Activated naive CD8-positive, alpha-beta T cell treated with anti-CD3 and anti-CD28 coated beads, Interleukin-2, amount 10 ng/mL, durations not matched to agents 7 days and 5 days (primary cell): ENCODE results near the gene PTPN1. TPM values are rescaled to one million over a fixed set of nuclear protein-coding genes. Genes with fewer than 3 reads are reported as not detected.
"Not testable (repeated sequence)": the region's sequence is repeated elsewhere in the genome, so short reads cannot be mapped to it uniquely, and the experiment has no call there.

Experiments used
- ATAC-seq: fragments of 150-1000 bp; cut with Tn5 transposase; one replicate; pipeline ENCODE4 v1.10.0; 2021; ENCODE audit warnings: low read depth, moderate library complexity
- POLR2A ChIA-PET: fragments of 350-600 bp; sonication (Branson Sonifier 250); formaldehyde crosslinking; loops from one replicate; lab custom pipeline; 2021; ENCODE audit warnings: antibody characterized with exemption; lab: Charles Lee
- DNase-seq: peaks from one replicate; pipeline ENCODE4 v3.0.0; 2021
- H3K27ac Mint-ChIP-seq: one replicate; pipeline ENCODE4 v1.8.0; 2022; ENCODE audit warnings: mild to moderate bottlenecking, mixed read lengths
- H3K27me3 Mint-ChIP-seq: one replicate; pipeline ENCODE4 v1.8.0; 2022; ENCODE audit warnings: mild to moderate bottlenecking, moderate library complexity, mixed read lengths
- H3K36me3 Mint-ChIP-seq: one replicate; pipeline ENCODE4 v1.8.0; 2021; ENCODE audit warnings: mild to moderate bottlenecking, mixed read lengths
- H3K4me1 Mint-ChIP-seq: one replicate; pipeline ENCODE4 v1.8.0; 2021; ENCODE audit warnings: mixed read lengths
- H3K4me3 Mint-ChIP-seq: one replicate; pipeline ENCODE4 v1.8.0; 2022; ENCODE audit warnings: mild to moderate bottlenecking, moderate library complexity, mixed read lengths
- H3K9me3 Mint-ChIP-seq: one replicate; pipeline ENCODE4 v1.8.0; 2021; ENCODE audit warnings: mixed read lengths
- total RNA-seq, 2 experiments: library from RNA; stranded (reverse); gene quantifications; one replicate each; pipeline ENCODE4 v1.2.3, GENCODE V29; 2021

Gene PTPN1
- total RNA-seq, 2 experiments from 2014 or later, result 65.9 to 67.3 TPM

- no peak for ATAC-seq
- Mint-ChIP-seq H3K27me3 (no peaks in the 10 kb centered on the region), H3K36me3 (no peaks in the 10 kb centered on the region), H3K27ac (no peak overlapping the region), H3K4me1 (peaks cover 15% of the 10 kb centered on the region), H3K4me3 (no peak overlapping the region), H3K9me3 (no peaks in the 10 kb centered on the region)
- POLR2A ChIA-PET, result no interaction called here
- DNase-seq, result no peak
These were observed 39.0 kb upstream of the PTPN1 start for GRCh38 chr20:50471231-50471630.

- Mint-ChIP-seq H3K4me3 (no peak overlapping the region), H3K27ac (no peak overlapping the region), H3K9me3 (no peaks in the 10 kb centered on the region), H3K27me3 (no peaks in the 10 kb centered on the region), H3K36me3 (no peaks in the 10 kb centered on the region), H3K4me1 (peaks cover 13% of the 10 kb centered on the region)
- POLR2A ChIA-PET, result no interaction called here
- ATAC-seq, result no peak
- DNase-seq, result no peak
These were observed 37.2 kb upstream of the PTPN1 start for GRCh38 chr20:50472693-50473664.

GRCh38 chr20:50474356-50474755 lies 35.8 kb upstream of the PTPN1 start:
- H3K4me3 Mint-ChIP-seq, POLR2A ChIA-PET, H3K27me3 Mint-ChIP-seq, H3K27ac Mint-ChIP-seq, H3K9me3 Mint-ChIP-seq, H3K36me3 Mint-ChIP-seq, DNase-seq, ATAC-seq: not testable (repeated sequence)
- peaks cover 18% of the 10 kb centered on the region for H3K4me1 Mint-ChIP-seq

GRCh38 chr20:50475681-50476292 lies 34.4 kb upstream of the PTPN1 start:
- DNase-seq (no peak), ATAC-seq (no peak)
- Mint-ChIP-seq H3K9me3 (no peaks in the 10 kb centered on the region), H3K36me3 (no peaks in the 10 kb centered on the region), H3K27me3 (no peaks in the 10 kb centered on the region), H3K4me3 (no peak overlapping the region), H3K4me1 (peaks cover 15% of the 10 kb centered on the region), H3K27ac (no peak overlapping the region)
- POLR2A ChIA-PET, result interaction anchor here (0.7 kb wide), 1 partner anchor 8 kb away, joined by 3 read pairs; no protein-coding TSS in a partner anchor

- Mint-ChIP-seq H3K27ac (no peak overlapping the region), H3K9me3 (no peaks in the 10 kb centered on the region), H3K4me3 (no peak overlapping the region), H3K4me1 (peaks cover 10% of the 10 kb centered on the region), H3K27me3 (no peaks in the 10 kb centered on the region), H3K36me3 (no peaks in the 10 kb centered on the region)
- no peak for DNase-seq
- POLR2A ChIA-PET, result interaction anchor here (1.5 kb wide), 1 partner anchor 33 kb away, joined by 4 read pairs; the partner anchor contains the start of gene PTPN1
- no peak for ATAC-seq
These were observed 32.8 kb upstream of the PTPN1 start for GRCh38 chr20:50477239-50477872.

- Mint-ChIP-seq H3K27ac (no peak overlapping the region), H3K4me1 (peaks cover 19% of the 10 kb centered on the region), H3K27me3 (no peaks in the 10 kb centered on the region), H3K36me3 (no peaks in the 10 kb centered on the region), H3K9me3 (no peaks in the 10 kb centered on the region), H3K4me3 (no peak overlapping the region)
- ATAC-seq (peak; percentile 100), DNase-seq (peak; percentile 73)
- POLR2A ChIA-PET, result interaction anchor here (0.6 to 1.5 kb wide), 4 partner anchors 32 to 93 kb away, joined by 3 to 4 read pairs (median 4); partner anchors contain the start of gene PTPN1
These were observed 31.8 kb upstream of the PTPN1 start for GRCh38 chr20:50478162-50478990.

GRCh38 chr20:50481741-50482140 lies 28.4 kb upstream of the PTPN1 start:
- no peak for ATAC-seq
- peaks cover 2% of the 10 kb centered on the region for H3K36me3 Mint-ChIP-seq
- POLR2A ChIA-PET, result interaction anchor here (1.4 kb wide), 1 partner anchor 29 kb away, joined by 3 read pairs; the partner anchor contains the start of gene PTPN1
- peaks cover 2% of the 10 kb centered on the region for H3K9me3 Mint-ChIP-seq
- H3K4me1 Mint-ChIP-seq, result peaks cover 28% of the 10 kb centered on the region
- no peak overlapping the region for H3K27ac Mint-ChIP-seq
- no peaks in the 10 kb centered on the region for H3K27me3 Mint-ChIP-seq
- no peak overlapping the region for H3K4me3 Mint-ChIP-seq
- no peak for DNase-seq

- H3K36me3 Mint-ChIP-seq, result peaks cover 2% of the 10 kb centered on the region
- H3K27me3 Mint-ChIP-seq, result no peaks in the 10 kb centered on the region
- ATAC-seq (no peak), DNase-seq (no peak)
- H3K4me3 Mint-ChIP-seq, result peak overlapping the region; percentile 95
- H3K4me1 Mint-ChIP-seq, result peaks cover 30% of the 10 kb centered on the region
- H3K9me3 Mint-ChIP-seq, result peaks cover 2% of the 10 kb centered on the region
- peak overlapping the region; percentile 95 for H3K27ac Mint-ChIP-seq
- POLR2A ChIA-PET, result interaction anchor here (1.1 to 1.4 kb wide), 2 partner anchors 28 to 94 kb away, joined by 3 to 4 read pairs; partner anchors contain the start of gene PTPN1
These were observed 27.7 kb upstream of the PTPN1 start for GRCh38 chr20:50482396-50482981.

- ATAC-seq (no peak), DNase-seq (no peak)
- H3K4me1 Mint-ChIP-seq, result peaks cover 32% of the 10 kb centered on the region
- H3K36me3 Mint-ChIP-seq, result peaks cover 2% of the 10 kb centered on the region
- peaks cover 2% of the 10 kb centered on the region for H3K9me3 Mint-ChIP-seq
- H3K27ac Mint-ChIP-seq, result peak overlapping the region; percentile 95
- no peaks in the 10 kb centered on the region for H3K27me3 Mint-ChIP-seq
- POLR2A ChIA-PET, result interaction anchor here (0.6 to 1.5 kb wide), 6 partner anchors 26 to 102 kb away, joined by 3 to 21 read pairs (median 4); partner anchors contain the start of gene PTPN1
- peak overlapping the region; percentile 95 for H3K4me3 Mint-ChIP-seq
These were observed 25.8 kb upstream of the PTPN1 start for GRCh38 chr20:50484271-50484976.

GRCh38 chr20:50487397-50487796 lies 22.8 kb upstream of the PTPN1 start:
- peaks cover 32% of the 10 kb centered on the region for H3K4me1 Mint-ChIP-seq
- no peak overlapping the region for H3K4me3 Mint-ChIP-seq
- POLR2A ChIA-PET, result interaction anchor here (0.6 to 2.5 kb wide), 5 partner anchors 21 to 372 kb away, joined by 3 to 9 read pairs (median 3); partner anchors contain the start of gene PTPN1
- ATAC-seq (peak; percentile 68), DNase-seq (no peak)
- H3K27ac Mint-ChIP-seq, result peak overlapping the region; percentile 76
- H3K9me3 Mint-ChIP-seq, result peaks cover 2% of the 10 kb centered on the region
- H3K36me3 Mint-ChIP-seq, result peaks cover 2% of the 10 kb centered on the region
- peaks cover 2% of the 10 kb centered on the region for H3K27me3 Mint-ChIP-seq

- H3K36me3 Mint-ChIP-seq, result peaks cover 2% of the 10 kb centered on the region
- H3K27me3 Mint-ChIP-seq, result peaks cover 2% of the 10 kb centered on the region
- DNase-seq (no peak), ATAC-seq (no peak)
- H3K4me3 Mint-ChIP-seq, result no peak overlapping the region
- H3K27ac Mint-ChIP-seq, result peak overlapping the region; percentile 15
- peaks cover 2% of the 10 kb centered on the region for H3K9me3 Mint-ChIP-seq
- POLR2A ChIA-PET, result interaction anchor here (0.6 to 2.5 kb wide), 2 partner anchors 22 to 154 kb away, joined by 5 to 9 read pairs; partner anchors contain the start of gene PTPN1
- peaks cover 23% of the 10 kb centered on the region for H3K4me1 Mint-ChIP-seq
These were observed 21.9 kb upstream of the PTPN1 start for GRCh38 chr20:50488236-50488806.
